T-helper 2 cell treated with Interferon-gamma antibody and Interleukin-4, amounts not matched to agents 100 ng/mL and 5 ng/mL, for 36 hours (primary cell): Measurements from ENCODE around the gene TRRAP. TPM values are rescaled to one million over a fixed set of nuclear protein-coding genes. Genes with fewer than 3 reads are reported as not detected.

Source experiments
- intact Hi-C: fragments of 100-400 bp; cut with micrococcal nuclease; formaldehyde crosslinking; loops from one replicate; pipeline ENCODE4 v1.15.1; 2023
- total RNA-seq: library from RNA; stranded (reverse); gene quantifications from 2 replicates; pipeline ENCODE4 v1.2.3, GENCODE V29; 2022

Gene TRRAP
- total RNA-seq, 1 donor from 2014 or later: 62.4 TPM

DNA sequence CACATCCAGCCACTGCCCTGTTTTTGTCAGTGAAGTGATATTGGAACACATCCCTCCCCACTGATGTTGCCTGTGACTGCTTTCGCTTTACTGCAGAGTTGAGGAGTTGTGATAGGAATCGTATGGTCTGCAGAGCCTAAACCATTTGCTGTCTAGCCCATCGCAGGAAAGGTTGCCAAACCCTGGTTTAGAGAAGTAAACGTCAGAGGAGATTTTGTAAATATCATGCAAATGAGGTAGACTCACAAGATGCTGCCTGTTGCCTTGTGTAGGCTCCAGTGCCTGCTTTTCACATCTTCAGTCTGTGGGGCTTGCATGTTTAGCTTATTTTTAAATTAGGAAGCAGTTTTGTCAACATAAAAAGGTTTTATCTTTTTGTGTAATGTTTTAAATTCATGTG, 107.1 kb downstream of the TRRAP start:
- intact Hi-C loops: no loop called here

DNA sequence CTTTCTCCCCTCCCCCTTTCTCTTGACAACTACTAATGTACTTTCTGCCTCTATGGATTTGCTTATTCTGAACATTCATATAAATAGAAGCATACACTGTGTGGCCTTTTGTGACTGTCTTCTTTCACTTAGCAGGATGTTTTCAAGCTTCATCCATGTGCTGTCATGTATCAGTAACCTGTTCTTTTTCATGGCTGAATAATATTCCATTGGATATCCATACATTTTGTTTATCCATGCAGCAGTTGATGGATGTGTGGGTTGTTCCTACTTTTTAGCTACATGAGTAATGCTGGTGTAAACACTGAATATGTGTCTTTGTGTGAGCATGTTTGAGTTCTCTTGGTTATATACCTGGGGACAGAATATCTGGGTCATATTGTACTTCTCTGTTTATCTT, 107.6 kb downstream of the TRRAP start:
- intact Hi-C loops: no loop called here

GRCh38 chr7:98988641-98989040, 110.3 kb downstream of the TRRAP start:
- intact Hi-C loops: no loop called here

- intact Hi-C loops: no loop called here
These were observed 112.0 kb downstream of the TRRAP start for GRCh38 chr7:98990356-98990755.

GRCh38 chr7:98991141-98991540, 112.8 kb downstream of the TRRAP start:
- intact Hi-C loops: no loop called here

- intact Hi-C loops: no loop called here
These were observed 113.7 kb downstream of the TRRAP start for GRCh38 chr7:98992076-98992475.

DNA sequence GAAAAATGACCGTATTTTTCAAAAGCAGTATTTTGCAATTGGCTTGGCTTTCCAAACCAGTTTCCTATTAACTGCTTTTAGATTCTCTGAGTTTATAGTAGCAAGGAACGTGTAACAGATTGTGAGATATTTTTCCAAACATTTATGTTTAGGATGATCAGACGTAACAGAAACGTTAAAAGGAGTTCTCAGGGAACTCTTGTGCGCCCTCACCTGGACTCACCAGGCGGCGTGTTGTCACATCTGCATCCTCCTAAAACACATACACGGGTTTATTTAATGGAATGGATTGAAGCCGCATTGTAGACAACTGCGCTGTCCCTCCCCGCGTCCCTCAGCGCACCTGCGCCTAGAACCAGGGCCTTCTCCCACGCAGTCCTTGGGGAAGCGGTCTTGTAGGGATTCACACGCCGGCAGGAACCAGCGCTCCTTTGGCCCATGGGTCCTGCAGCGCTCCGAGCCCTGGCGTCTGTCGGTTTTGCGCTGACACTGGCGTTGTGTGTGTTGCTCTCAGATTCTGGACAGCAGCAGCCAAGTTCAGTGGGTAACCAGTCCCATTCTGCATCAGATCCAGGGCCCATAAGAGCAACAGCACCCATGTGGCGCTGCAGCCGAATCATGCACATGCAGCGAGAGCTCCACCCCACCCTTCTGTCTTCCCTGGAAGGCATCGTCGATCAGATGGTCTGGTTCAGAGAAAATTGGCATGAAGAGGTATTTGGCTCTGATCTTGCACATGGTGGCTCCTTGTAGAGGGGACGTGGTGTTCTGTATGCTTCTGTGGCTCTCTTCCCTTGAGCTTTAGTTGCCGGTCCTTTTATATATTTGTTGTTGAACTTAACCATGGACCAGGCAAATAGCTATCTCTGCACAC, 114.9 kb downstream of the TRRAP start:
- intact Hi-C loops: no loop called here

DNA sequence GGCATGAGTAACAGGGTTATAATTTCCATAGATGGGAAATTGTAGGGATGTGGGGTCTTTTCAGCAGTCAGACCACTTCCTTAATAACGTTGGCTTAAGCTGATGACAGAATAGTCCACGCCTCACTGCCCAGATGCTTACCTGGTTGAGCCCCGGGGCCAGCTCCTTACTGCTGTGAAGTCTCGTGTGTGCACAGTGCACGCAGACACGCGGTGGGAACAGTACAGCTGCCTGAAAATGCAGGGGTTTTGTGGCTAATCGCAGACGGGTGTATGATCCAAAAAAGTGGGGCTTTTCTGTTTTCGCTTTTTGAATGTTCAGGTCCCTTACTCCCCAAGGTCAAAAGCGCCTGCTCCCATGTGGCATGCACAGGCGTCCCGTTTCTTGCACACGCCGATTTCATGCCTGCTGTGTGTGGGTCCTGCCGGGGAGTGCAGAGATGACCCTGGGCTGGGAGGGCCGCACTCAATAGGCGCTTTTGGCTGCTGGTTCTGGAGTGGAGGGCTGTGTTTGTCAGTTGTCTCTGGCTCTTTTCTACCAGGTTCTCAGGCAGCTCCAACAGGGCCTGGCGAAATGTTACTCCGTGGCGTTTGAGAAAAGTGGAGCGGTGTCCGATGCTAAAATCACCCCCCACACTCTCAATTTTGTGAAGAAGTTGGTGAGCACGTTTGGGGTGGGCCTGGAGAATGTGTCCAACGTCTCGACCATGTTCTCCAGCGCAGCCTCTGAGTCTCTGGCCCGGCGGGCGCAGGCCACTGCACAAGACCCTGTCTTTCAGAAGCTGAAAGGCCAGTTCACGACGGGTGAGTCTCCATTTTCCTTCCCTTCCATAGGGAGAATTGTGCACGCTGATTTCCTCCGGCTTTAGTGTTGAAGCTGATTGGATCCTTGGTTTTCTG, 116.0 kb downstream of the TRRAP start:
- intact Hi-C loops: no loop called here

DNA sequence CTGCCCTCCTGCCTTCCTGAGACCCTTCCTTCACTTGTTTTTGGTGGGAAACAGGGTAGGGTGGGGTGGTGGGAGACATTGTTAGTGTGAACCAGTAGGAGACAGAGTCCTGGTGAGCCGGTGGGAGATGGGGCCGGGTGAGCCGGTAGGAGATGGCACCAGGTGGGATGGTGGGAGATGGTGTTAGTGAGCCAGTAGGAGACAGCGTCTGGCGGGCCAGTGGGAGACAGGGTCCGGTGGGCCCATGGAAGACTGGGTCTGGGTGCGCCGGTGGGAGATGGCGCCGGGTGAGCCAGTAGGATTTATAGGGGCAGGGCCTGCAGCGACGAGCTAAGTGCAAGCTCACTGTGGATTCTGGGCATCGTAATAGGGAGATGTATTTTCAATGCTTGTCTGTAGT, 116.8 kb downstream of the TRRAP start:
- intact Hi-C loops: no loop called here

- intact Hi-C loops: no loop called here
These were observed 117.3 kb downstream of the TRRAP start for GRCh38 chr7:98995523-98996149.

DNA sequence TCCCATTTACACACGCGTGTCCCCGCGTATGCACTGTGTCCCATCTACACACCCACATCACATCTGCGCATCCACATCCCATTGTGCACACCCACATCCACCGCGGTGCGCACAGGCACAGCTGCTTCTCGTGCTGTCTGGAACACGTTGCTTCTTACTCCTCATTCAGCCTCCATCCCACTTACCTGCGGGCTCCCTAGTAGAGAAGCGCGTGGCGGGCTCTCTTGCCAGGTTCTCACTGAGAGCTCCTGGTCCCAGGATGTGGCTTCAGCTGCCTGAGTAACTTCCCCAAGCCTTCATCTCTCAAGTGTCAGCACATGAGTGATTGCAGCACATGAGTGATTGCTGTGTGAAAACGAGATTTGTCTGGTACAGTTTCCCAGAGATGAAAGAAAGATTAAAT, 117.8 kb downstream of the TRRAP start:
- intact Hi-C loops: no loop called here

GRCh38 chr7:98997846-98998245, 119.5 kb downstream of the TRRAP start:
- intact Hi-C loops: no loop called here

- intact Hi-C loops: no loop called here
These were observed 120.7 kb downstream of the TRRAP start for GRCh38 chr7:98998821-98999725.

DNA sequence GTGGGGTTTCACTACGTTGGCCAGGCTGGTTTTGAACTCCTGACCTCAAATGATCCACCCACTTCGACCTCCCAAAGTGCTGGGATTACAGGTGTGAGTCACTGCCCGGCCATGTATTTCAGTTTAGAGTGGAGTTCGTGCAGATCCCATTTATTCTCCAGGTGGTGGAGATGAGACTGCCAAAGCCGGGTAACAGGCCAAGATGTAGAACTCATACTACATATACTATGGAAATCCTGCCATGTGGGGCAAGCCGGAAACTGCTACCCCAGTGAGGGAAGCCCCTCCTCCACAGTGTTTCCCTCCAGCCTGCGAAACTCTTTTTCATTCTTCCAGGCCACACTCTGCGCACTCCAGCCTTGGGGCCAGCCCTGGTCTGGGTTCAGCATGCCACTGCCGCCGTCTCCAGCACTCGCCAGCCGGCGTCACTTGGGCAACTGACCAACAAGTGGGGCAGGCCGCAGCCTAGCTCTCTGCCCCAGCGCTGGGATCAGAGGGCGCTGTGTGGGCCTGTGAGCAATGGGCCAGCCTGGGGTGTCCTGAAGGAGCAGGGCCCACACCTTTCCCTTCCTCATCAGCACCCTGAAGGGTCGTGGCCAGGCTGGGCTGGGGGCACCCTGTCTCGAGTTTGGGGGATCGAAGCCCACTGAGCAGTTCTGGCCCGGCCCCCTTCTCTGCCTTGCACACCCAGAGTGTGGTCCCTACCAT, 122.0 kb downstream of the TRRAP start:
- intact Hi-C loops: no loop called here

GRCh38 chr7:99000904-99001465, 122.7 kb downstream of the TRRAP start:
- intact Hi-C loops: no loop called here

- intact Hi-C loops: no loop called here
These were observed 123.3 kb downstream of the TRRAP start for GRCh38 chr7:99001482-99002147.

DNA sequence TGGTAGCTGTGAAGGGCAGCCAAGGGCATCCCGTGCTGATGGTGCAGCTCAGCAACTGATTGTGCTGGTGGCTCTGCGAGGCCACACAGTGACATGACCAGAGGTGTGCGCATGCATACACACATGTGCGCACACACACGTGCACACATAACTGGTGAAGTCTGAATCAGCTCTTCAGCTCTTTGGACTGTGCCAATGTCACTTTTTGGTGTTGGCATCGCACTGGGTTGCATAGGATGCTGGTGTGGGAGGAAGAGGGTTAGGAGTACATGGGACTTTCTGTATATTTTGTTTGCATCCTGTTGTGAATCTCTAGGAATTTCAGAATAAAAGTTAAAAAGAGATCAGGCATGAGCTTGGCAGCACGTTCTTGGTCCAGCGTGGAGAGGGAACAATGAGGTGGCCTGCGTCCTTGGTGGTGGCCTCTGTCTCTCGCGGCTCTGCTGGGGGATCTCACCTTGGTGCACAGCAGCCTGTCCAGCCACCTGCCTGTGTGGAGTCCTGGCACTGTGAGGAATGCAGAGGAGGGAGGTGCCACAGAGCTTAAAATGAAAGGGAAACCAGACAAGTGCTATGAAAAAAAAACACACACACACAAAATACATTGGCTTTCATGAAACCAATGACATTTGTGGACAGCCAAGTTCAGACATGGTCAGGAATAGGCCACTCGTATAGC, 124.0 kb downstream of the TRRAP start:
- intact Hi-C loops: no loop called here

GRCh38 chr7:99002827-99003212, 124.5 kb downstream of the TRRAP start:
- intact Hi-C loops: no loop called here

GRCh38 chr7:99003419-99003818, 125.1 kb downstream of the TRRAP start:
- intact Hi-C loops: no loop called here
